ENCODE results near the gene GAS2L1.
"Not testable (repeated sequence)": the region's sequence is repeated elsewhere in the genome, so short reads cannot be mapped to it uniquely, and the experiment has no call there.

- not testable (repeated sequence) for TF ChIP-seq CTCF (IDR thresholded peaks at IDR 0.05; ENCODE audit: insufficient read depth, low read length, poor library complexity, severe bottlenecking); EZH2phosphoT487 (conservative IDR thresholded peaks at IDR 0.05; ENCODE audit: low read length)
Observed at GRCh38 chr22:29344889-29345288, 38.4 kb downstream of the GAS2L1 start.

Data from SU-DHL-6 (cell line).